ENCODE measurements around the gene RTN4RL1. TPM values are rescaled to one million over a fixed set of nuclear protein-coding genes. Genes with fewer than 3 reads are reported as not detected.
"Not testable (repeated sequence)": the region's sequence is repeated elsewhere in the genome, so short reads cannot be mapped to it uniquely, and the experiment has no call there.

Gene RTN4RL1
- total and polyA plus RNA-seq, 4 donors: 0.65 to 7.3 (median 2.4) TPM

GRCh38 chr17:1897105-1897656 is 128.0 kb downstream of the RTN4RL1 start:
- H3K9ac ChIP-seq (ENCODE audit: insufficient read depth in 1 of 2, low read length in 2 of 2): no peak overlapping the region
- H3K4me1 ChIP-seq (ENCODE audit: control insufficient read depth in 5 of 5, insufficient read depth in 5 of 5, low read length in 5 of 5): peaks cover 0 to 4% (median 0%) of the 10 kb centered on the region in 5 donors
- WGBS, 2 donors: 82 to 84% methylated on average over 18 of the region's 18 CpGs
- DNase-seq: no peak
- ATAC-seq (ENCODE audit: insufficient read depth, low FRiP score): no peak
- H3K27ac ChIP-seq (ENCODE audit: low read depth in 1 of 2, low read length in 1 of 2): no peak overlapping the region
- H3K4me3 ChIP-seq: no peak overlapping the region
- H3K27me3 ChIP-seq (ENCODE audit: control insufficient read depth in 3 of 3, insufficient read depth in 3 of 3, low read length in 2 of 3): no peaks in the 10 kb centered on the region
- H3K36me3 ChIP-seq (ENCODE audit: control insufficient read depth in 4 of 4, insufficient read depth in 4 of 4, low read length in 4 of 4): peaks cover 12 to 38% (median 28%) of the 10 kb centered on the region in 4 donors
- H3K9me3 ChIP-seq (ENCODE audit: control insufficient read depth in 4 of 4, insufficient read depth in 3 of 4, low read length in 3 of 4): no peaks in the 10 kb centered on the region
- TF ChIP-seq, protein P1, sequence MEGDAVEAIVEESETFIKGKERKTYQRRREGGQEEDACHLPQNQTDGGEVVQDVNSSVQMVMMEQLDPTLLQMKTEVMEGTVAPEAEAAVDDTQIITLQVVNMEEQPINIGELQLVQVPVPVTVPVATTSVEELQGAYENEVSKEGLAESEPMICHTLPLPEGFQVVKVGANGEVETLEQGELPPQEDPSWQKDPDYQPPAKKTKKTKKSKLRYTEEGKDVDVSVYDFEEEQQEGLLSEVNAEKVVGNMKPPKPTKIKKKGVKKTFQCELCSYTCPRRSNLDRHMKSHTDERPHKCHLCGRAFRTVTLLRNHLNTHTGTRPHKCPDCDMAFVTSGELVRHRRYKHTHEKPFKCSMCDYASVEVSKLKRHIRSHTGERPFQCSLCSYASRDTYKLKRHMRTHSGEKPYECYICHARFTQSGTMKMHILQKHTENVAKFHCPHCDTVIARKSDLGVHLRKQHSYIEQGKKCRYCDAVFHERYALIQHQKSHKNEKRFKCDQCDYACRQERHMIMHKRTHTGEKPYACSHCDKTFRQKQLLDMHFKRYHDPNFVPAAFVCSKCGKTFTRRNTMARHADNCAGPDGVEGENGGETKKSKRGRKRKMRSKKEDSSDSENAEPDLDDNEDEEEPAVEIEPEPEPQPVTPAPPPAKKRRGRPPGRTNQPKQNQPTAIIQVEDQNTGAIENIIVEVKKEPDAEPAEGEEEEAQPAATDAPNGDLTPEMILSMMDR (IDR thresholded peaks at IDR 0.05; ENCODE audit: control extremely low read depth, extremely low read depth): no peak

DNA sequence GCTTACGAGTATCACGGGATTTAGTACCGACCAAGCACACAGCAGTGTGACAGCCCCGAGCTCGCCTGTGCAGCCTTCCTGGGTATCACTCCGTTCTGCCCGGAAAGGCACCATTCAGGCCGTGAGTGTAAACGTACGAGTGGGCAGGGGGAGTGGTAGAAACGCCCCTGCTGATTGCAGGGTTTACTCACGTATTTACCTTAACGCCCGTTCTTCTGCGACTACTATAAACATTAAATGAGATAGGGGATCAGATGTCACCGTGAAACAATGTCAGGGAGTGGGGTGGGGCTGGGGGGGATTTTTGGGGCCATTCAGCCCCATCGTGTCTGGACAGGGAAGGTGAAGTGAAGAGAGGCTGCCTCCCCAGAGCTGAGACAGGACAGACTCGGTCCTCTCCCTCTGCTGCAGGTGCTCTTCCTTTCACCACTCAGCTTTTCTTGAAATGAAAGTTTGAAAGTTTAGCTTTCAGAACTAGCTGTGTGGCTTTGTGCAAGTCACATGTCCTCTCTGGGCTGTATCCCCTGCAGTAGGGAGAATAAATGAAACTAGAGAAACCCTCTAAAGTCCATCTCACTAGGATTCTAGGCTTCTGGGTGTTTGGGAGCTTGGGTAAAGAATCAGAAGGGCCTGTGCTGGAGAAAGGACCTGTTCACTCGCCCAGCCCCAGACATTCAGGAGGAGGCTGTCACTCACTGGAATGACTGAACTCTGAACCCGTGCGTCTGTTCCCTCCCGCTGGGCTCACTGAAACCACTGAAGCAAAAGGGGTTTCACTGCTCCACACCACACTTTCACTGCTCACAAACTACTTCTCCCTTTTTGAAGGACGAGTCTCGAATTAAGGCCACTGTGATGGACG is 128.7 kb downstream of the RTN4RL1 start:
- Histone ChIP-seq H3K9ac (ENCODE audit: insufficient read depth in 1 of 2, low read length in 2 of 2) (no peak overlapping the region), H3K9me3 (ENCODE audit: control insufficient read depth in 4 of 4, insufficient read depth in 3 of 4, low read length in 3 of 4) (no peaks in the 10 kb centered on the region), H3K27ac (ENCODE audit: low read depth in 1 of 2, low read length in 1 of 2) (no peak overlapping the region), H3K4me1 (ENCODE audit: control insufficient read depth in 5 of 5, insufficient read depth in 5 of 5, low read length in 5 of 5) (peaks cover 0 to 4% (median 0%) of the 10 kb centered on the region in 5 donors), H3K27me3 (ENCODE audit: control insufficient read depth in 3 of 3, insufficient read depth in 3 of 3, low read length in 2 of 3) (no peaks in the 10 kb centered on the region), H3K36me3 (ENCODE audit: control insufficient read depth in 4 of 4, insufficient read depth in 4 of 4, low read length in 4 of 4) (peaks cover 15 to 40% (median 29%) of the 10 kb centered on the region in 4 donors), H3K4me3 (no peak overlapping the region)
- WGBS, 2 donors: 93% methylated on average over 25 of the region's 25 CpGs
- TF ChIP-seq, protein P1 (IDR thresholded peaks at IDR 0.05; ENCODE audit: control extremely low read depth, extremely low read depth): no peak
- DNase-seq (no peak), ATAC-seq (ENCODE audit: insufficient read depth, low FRiP score) (no peak)

- peaks cover 15 to 46% (median 33%) of the 10 kb centered on the region in 4 donors for H3K36me3 ChIP-seq (ENCODE audit: control insufficient read depth in 4 of 4, insufficient read depth in 4 of 4, low read length in 4 of 4)
Observed at GRCh38 chr17:1895479-1895878, 129.7 kb downstream of the RTN4RL1 start.

DNA sequence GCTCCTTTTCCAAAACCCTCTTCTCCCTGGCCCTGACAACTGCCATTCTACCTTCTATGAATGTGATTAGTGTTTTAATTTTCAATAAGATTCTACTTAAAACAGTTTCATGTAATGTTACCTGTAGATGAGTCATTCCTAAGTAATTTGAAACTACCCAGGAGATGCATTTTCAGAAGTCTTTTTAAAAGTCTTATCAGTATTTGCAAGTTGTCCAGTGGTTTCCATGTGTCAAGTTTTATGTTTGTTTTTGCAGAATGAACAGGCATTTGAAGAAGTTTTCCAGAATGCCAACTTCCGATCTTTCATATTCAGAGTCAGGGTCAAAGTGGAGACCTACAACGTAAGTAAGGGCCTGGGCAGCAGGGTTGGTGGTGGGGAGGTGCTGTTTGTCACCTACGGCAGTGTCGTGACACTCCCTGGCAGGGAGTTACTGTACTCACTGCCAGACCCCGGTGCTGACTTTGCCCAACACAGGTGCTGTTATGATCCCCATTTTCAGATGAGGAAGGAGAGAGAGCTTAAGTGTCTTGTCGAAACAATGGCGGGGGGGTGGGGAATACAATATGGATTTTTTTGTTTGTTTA is 130.3 kb downstream of the RTN4RL1 start:
- ATAC-seq (ENCODE audit: insufficient read depth, low FRiP score) (peak; percentile 34), DNase-seq (peak in 1 of 3 donors; percentile 31)
- H3K27me3 ChIP-seq (ENCODE audit: control insufficient read depth in 3 of 3, insufficient read depth in 3 of 3, low read length in 2 of 3): no peaks in the 10 kb centered on the region
- H3K27ac ChIP-seq (ENCODE audit: low read depth in 1 of 2, low read length in 1 of 2): peak overlapping the region in 1 of 2 donors; percentile 67
- H3K4me3 ChIP-seq: no peak overlapping the region
- TF ChIP-seq, protein P1 (IDR thresholded peaks at IDR 0.05; ENCODE audit: control extremely low read depth, extremely low read depth): no peak
- WGBS, 2 donors: 68 to 82% methylated on average over 7 of the region's 7 CpGs
- H3K36me3 ChIP-seq (ENCODE audit: control insufficient read depth in 4 of 4, insufficient read depth in 4 of 4, low read length in 4 of 4): peaks cover 15 to 46% (median 34%) of the 10 kb centered on the region in 4 donors
- no peaks in the 10 kb centered on the region for H3K9me3 ChIP-seq (ENCODE audit: control insufficient read depth in 4 of 4, insufficient read depth in 3 of 4, low read length in 3 of 4)
- peaks cover 0 to 4% (median 0%) of the 10 kb centered on the region in 5 donors for H3K4me1 ChIP-seq (ENCODE audit: control insufficient read depth in 5 of 5, insufficient read depth in 5 of 5, low read length in 5 of 5)
- H3K9ac ChIP-seq (ENCODE audit: insufficient read depth in 1 of 2, low read length in 2 of 2): no peak overlapping the region

More at GRCh38 chr17:1895479-1895878, 129.7 kb downstream of the RTN4RL1 start:
- H3K27ac ChIP-seq (ENCODE audit: low read depth in 1 of 2, low read length in 1 of 2); H3K27me3 ChIP-seq (ENCODE audit: control insufficient read depth in 3 of 3, insufficient read depth in 3 of 3, low read length in 2 of 3); H3K9me3 ChIP-seq (ENCODE audit: control insufficient read depth in 4 of 4, insufficient read depth in 3 of 4, low read length in 3 of 4); H3K9ac ChIP-seq (ENCODE audit: insufficient read depth in 1 of 2, low read length in 2 of 2); DNase-seq; ATAC-seq (ENCODE audit: insufficient read depth, low FRiP score); H3K4me1 ChIP-seq (ENCODE audit: control insufficient read depth in 5 of 5, insufficient read depth in 5 of 5, low read length in 5 of 5); H3K4me3 ChIP-seq: not testable (repeated sequence)
- WGBS, 2 donors: 95 to 96% methylated on average over 11 of the region's 11 CpGs
